ENCODE data around the gene CPEB3.
"Not testable (repeated sequence)": the region's sequence is repeated elsewhere in the genome, so short reads cannot be mapped to it uniquely, and the experiment has no call there.

CPEB3 gene

DNA sequence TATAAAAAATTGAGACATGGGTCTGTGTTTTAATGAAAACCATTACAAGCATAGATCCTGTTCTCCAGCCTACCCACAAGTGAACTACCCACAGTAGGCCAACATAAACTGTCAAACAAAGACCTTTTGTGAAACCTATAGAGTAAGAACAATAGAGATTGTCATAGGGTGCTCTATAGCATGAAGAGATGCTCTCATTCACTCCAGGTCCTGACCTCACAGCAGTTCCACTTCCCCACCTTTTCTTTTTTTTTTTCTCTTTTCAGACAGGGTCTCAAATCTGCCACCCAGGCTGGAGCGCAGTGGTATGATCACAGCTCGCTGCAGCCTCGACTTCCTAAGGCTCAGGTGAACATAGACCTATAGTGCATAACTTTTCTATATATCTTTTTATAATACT lies 72.3 kb downstream of the CPEB3 start:
- no peak overlapping the region for H3K9ac ChIP-seq (ENCODE audit: low read depth, low read length)
- TF ChIP-seq, protein P1, sequence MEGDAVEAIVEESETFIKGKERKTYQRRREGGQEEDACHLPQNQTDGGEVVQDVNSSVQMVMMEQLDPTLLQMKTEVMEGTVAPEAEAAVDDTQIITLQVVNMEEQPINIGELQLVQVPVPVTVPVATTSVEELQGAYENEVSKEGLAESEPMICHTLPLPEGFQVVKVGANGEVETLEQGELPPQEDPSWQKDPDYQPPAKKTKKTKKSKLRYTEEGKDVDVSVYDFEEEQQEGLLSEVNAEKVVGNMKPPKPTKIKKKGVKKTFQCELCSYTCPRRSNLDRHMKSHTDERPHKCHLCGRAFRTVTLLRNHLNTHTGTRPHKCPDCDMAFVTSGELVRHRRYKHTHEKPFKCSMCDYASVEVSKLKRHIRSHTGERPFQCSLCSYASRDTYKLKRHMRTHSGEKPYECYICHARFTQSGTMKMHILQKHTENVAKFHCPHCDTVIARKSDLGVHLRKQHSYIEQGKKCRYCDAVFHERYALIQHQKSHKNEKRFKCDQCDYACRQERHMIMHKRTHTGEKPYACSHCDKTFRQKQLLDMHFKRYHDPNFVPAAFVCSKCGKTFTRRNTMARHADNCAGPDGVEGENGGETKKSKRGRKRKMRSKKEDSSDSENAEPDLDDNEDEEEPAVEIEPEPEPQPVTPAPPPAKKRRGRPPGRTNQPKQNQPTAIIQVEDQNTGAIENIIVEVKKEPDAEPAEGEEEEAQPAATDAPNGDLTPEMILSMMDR (IDR thresholded peaks at IDR 0.05; ENCODE audit: borderline replicate concordance, extremely low read depth, low read length, poor library complexity, severe bottlenecking) = no peak
- TF ChIP-seq EZH2 (IDR thresholded peaks at IDR 0.05; ENCODE audit: borderline replicate concordance, low read depth, low read length, severe bottlenecking) = no peak
- H3K4me2 ChIP-seq (ENCODE audit: insufficient read depth, low read length) = no peak overlapping the region
- no peaks in the 10 kb centered on the region for H4K20me1 ChIP-seq (ENCODE audit: insufficient read depth, low read length)
- H3K4me3 ChIP-seq (ENCODE audit: low read depth in 1 of 2, low read length in 2 of 2) = no peak overlapping the region
- DNase-seq (no peak), ATAC-seq (ENCODE audit: insufficient read depth, low read depth) (no peak)
- H3K4me1 ChIP-seq (ENCODE audit: insufficient read depth, low read length) = no peaks in the 10 kb centered on the region
- H3K36me3 ChIP-seq (ENCODE audit: insufficient read depth, low read length) = no peaks in the 10 kb centered on the region
- no peak overlapping the region for H3K27ac ChIP-seq (ENCODE audit: low read length)
- no peaks in the 10 kb centered on the region for H3K79me2 ChIP-seq (ENCODE audit: insufficient read depth, low read length)
- H3K27me3 ChIP-seq (ENCODE audit: insufficient read depth, low read length, poor library complexity) = no peaks in the 10 kb centered on the region
- H2AFZ ChIP-seq (ENCODE audit: low read depth, low read length) = no peak overlapping the region
- no peaks in the 10 kb centered on the region for H3K9me3 ChIP-seq (ENCODE audit: insufficient read depth, low read length, severe bottlenecking)

DNA sequence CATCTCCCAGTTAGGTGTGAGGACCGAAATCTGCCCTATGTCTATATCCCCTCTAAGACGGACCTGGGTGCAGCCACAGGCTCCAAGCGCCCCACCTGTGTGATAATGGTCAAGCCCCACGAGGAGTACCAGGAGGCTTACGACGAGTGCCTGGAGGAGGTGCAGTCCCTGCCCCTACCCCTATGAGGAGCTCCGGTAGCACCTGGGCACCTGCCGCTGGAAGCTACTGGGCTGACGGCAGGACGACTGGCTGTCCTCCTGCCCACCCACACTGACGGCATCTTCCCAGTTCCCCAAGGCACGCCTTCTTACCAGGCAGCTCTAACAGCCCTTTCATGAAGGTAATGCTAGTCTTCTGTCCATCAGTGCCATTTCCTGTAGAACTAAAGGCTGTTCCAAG lies 74.3 kb downstream of the CPEB3 start:
- H3K9me3 ChIP-seq (ENCODE audit: insufficient read depth, low read length, severe bottlenecking); H3K4me2 ChIP-seq (ENCODE audit: insufficient read depth, low read length); H3K36me3 ChIP-seq (ENCODE audit: insufficient read depth, low read length); DNase-seq; H3K9ac ChIP-seq (ENCODE audit: low read depth, low read length); H2AFZ ChIP-seq (ENCODE audit: low read depth, low read length); H3K27me3 ChIP-seq (ENCODE audit: insufficient read depth, low read length, poor library complexity); H4K20me1 ChIP-seq (ENCODE audit: insufficient read depth, low read length); H3K27ac ChIP-seq (ENCODE audit: low read length); H3K4me1 ChIP-seq (ENCODE audit: insufficient read depth, low read length); ATAC-seq (ENCODE audit: insufficient read depth, low read depth); H3K4me3 ChIP-seq (ENCODE audit: low read depth in 1 of 2, low read length in 2 of 2); H3K79me2 ChIP-seq (ENCODE audit: insufficient read depth, low read length): not testable (repeated sequence)
- TF ChIP-seq, protein P1 (IDR thresholded peaks at IDR 0.05; ENCODE audit: borderline replicate concordance, extremely low read depth, low read length, poor library complexity, severe bottlenecking) = peak; percentile 24

DNA sequence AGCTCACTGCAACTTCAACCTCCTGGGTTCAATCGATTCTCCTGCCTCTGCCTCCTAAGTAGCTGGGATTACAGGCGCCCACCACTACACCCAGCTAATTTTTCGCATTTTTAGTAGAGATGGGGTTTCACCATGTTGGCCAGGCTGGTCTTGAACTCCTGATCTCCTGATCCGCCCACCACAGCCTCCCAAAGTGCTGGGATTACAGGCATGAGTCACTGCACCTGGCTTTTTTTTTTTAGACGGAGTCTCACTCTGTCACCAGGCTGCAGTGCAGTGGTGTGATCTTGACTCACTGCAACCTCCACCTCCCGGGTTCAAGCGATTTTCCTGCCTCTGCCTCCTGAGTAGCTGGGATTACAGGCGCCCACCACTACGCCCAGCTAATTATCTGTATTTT lies 75.7 kb downstream of the CPEB3 start:
- H3K36me3 ChIP-seq (ENCODE audit: insufficient read depth, low read length); ATAC-seq (ENCODE audit: insufficient read depth, low read depth); H3K27me3 ChIP-seq (ENCODE audit: insufficient read depth, low read length, poor library complexity); H3K27ac ChIP-seq (ENCODE audit: low read length); H2AFZ ChIP-seq (ENCODE audit: low read depth, low read length); H3K4me2 ChIP-seq (ENCODE audit: insufficient read depth, low read length); H4K20me1 ChIP-seq (ENCODE audit: insufficient read depth, low read length); H3K9me3 ChIP-seq (ENCODE audit: insufficient read depth, low read length, severe bottlenecking); DNase-seq; H3K79me2 ChIP-seq (ENCODE audit: insufficient read depth, low read length); H3K9ac ChIP-seq (ENCODE audit: low read depth, low read length); H3K4me3 ChIP-seq (ENCODE audit: low read depth in 1 of 2, low read length in 2 of 2); H3K4me1 ChIP-seq (ENCODE audit: insufficient read depth, low read length): not testable (repeated sequence)

DNA sequence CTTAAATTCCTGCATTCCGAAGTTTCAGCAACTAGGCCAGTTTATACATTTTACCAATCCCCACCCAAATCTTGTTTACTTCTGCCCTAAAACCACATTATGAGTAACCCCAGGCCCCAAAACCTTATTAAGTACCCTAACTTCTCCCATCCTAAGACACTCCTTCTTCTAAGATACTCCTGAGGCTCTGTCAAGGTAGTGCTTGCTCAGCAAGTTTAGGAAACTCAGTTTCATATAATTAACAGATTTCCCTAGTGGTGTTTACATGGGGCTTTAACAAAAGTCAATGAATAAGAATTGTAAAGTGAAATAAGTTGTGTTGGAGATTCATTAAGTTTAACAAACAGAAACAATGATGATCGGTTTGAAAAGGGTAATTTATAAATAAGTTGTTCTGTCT lies 77.8 kb downstream of the CPEB3 start:
- Histone ChIP-seq H3K27me3 (ENCODE audit: insufficient read depth, low read length, poor library complexity) (no peaks in the 10 kb centered on the region), H3K27ac (ENCODE audit: low read length) (no peak overlapping the region), H3K4me1 (ENCODE audit: insufficient read depth, low read length) (no peaks in the 10 kb centered on the region), H4K20me1 (ENCODE audit: insufficient read depth, low read length) (no peaks in the 10 kb centered on the region), H3K4me3 (ENCODE audit: low read depth in 1 of 2, low read length in 2 of 2) (no peak overlapping the region), H2AFZ (ENCODE audit: low read depth, low read length) (no peak overlapping the region), H3K4me2 (ENCODE audit: insufficient read depth, low read length) (no peak overlapping the region), H3K36me3 (ENCODE audit: insufficient read depth, low read length) (no peaks in the 10 kb centered on the region), H3K9me3 (ENCODE audit: insufficient read depth, low read length, severe bottlenecking) (no peaks in the 10 kb centered on the region), H3K79me2 (ENCODE audit: insufficient read depth, low read length) (no peaks in the 10 kb centered on the region), H3K9ac (ENCODE audit: low read depth, low read length) (no peak overlapping the region)
- DNase-seq = no peak
- ATAC-seq (ENCODE audit: insufficient read depth, low read depth) = no peak
- no peak for TF ChIP-seq EZH2 (IDR thresholded peaks at IDR 0.05; ENCODE audit: borderline replicate concordance, low read depth, low read length, severe bottlenecking)
- TF ChIP-seq, protein P1 (IDR thresholded peaks at IDR 0.05; ENCODE audit: borderline replicate concordance, extremely low read depth, low read length, poor library complexity, severe bottlenecking) = no peak
